HG03432 (cell line): Measurements from ENCODE around the gene DHRS3.
"Not testable (repeated sequence)": the region's sequence is repeated elsewhere in the genome, so short reads cannot be mapped to it uniquely, and the experiment has no call there.

ENCODE experiments used
- ATAC-seq: cut with Tn5 transposase; IDR thresholded peaks from one replicate; pipeline ENCODE4 v1.9.1; 2021; ENCODE audit warnings: mild to moderate bottlenecking, moderate library complexity; ENCODE audit not compliant: unreplicated experiment

Gene DHRS3, protein sequence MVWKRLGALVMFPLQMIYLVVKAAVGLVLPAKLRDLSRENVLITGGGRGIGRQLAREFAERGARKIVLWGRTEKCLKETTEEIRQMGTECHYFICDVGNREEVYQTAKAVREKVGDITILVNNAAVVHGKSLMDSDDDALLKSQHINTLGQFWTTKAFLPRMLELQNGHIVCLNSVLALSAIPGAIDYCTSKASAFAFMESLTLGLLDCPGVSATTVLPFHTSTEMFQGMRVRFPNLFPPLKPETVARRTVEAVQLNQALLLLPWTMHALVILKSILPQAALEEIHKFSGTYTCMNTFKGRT

DNA sequence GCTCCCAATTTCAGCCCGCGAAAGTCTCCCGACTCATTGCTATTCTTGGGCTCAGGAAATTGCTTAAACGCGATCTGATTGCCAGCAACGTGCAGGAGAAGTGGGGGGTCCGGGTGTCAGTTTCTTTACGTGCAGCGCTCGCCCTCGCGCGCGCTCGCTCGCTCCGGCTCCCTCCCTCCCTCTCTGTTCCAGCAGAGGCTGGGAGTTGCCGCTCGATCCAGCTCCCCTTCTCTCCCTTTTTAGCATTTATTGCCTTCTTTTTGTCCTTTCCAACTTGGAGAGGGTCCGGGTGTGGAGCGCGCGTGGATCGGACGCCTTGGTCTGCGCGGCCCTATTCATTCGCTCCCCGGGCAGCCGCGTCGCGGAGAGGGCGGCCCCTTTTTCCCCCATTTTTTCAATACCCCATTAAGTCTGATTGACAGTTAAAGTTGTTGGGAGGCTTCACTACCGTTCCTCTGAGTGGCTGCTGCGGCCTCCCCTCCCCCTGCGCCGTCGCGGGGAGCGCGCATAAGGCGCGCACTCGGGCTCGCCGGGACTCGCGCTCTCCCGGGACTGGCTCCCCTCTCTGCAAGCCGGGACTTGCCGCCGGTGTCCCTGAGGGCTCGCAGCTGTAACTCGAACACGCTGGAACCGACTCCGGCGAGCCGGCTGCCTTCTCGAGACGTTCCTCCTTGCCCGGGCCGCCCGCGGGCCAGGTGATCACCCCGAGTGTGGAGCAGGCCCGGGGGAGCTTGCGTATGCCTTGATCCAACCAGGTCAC, at the start of gene DHRS3:
DHRS3 (minus strand) TSS at position 310 of the 760 bp plus-strand sequence. CDS start 862 bp downstream, outside the sequence.
- peak; percentile 50 for ATAC-seq

DNA sequence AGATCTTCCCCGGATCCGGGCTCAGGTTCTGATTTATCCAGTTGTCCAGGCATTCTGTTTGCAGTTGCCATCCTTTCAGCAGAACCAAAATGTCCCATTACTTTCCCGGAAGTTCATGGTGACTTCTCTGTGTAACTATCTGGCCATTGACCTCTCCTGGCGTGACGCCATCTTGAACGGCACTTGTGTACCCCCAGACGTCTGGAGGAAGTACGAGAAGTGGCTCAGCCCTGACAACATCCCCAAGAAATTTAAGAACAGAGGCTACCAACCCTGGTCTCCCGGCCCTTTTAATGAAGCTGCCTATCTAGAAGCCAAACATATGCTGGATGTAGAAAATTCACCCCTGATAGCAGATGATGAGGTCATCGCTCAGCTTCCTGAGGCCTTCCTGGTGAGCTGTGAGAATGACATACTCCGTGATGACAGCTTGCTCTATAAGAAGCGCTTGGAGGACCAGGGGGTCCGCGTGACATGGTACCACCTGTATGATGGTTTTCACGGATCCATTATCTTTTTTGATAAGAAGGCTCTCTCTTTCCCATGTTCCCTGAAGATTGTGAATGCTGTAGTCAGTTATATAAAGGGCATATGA, 48.2 kb upstream of the DHRS3 start:
- no peak for ATAC-seq

DNA sequence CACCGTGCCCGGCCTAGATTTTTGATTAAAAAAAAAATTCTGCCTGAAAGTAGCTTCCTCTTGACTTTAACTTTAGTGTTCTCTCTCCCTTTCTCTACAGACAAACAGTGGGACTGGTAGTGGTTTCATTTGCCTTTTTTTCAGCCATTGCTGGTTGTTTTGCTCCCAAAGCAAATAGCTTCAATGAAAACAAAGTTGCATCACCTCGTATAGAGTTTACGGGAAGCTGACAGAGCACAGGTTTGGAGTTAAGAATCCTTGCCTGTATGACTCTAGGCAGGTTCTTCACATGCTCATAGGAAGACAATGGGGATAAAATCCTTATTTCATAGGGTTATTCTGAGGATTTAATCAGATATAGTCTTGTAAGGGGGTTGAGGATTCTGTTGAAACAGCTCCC, 47.5 kb upstream of the DHRS3 start:
- ATAC-seq = no peak

DNA sequence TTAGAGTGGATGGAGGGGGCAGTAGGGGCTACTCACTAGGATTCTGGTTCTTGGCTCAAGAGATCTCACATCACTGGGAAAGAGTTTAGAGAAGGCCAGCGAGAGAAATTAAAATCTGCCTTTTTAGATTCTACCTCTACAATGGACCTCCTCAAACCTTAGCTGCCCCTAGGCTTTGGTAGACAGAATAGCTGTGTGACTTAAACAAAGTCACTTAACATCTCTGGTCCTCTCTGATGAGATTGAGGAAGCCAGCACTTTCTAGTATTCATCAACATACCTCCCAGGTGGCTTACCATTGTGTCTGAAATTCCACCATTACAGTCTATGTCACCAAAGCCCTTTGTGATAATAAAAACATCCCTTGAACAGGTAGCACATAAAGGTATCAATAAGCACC, 44.5 kb upstream of the DHRS3 start:
- ATAC-seq = no peak

DNA sequence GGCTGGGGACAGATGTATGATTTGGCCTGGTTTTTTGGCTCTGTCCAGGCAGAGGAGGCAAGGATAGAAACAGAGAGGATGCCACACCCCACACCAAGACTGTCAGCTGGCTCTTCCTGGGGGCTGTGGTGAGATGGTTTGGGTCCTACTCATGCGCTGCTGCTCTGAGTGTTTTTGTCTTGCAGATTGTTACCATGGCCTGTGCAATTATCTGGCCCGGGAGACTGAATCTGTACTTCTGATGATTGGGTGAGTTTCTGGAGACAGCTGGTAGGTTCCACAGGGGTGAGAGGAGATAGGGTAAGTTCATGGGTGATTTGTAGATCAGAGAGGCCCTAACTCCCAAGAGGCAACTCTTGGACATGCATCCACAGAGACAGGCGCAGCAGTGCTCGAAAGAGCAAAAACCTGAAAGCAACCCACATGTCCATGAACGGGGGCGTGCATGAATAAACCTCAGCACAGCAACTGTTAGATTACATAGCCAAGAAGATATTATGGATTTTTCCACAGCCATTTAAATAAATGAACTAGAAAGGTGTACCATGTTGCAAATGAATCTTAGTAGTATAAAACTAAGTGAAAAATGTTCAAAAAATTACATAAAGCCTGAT, 43.7 kb upstream of the DHRS3 start:
- no peak for ATAC-seq

DNA sequence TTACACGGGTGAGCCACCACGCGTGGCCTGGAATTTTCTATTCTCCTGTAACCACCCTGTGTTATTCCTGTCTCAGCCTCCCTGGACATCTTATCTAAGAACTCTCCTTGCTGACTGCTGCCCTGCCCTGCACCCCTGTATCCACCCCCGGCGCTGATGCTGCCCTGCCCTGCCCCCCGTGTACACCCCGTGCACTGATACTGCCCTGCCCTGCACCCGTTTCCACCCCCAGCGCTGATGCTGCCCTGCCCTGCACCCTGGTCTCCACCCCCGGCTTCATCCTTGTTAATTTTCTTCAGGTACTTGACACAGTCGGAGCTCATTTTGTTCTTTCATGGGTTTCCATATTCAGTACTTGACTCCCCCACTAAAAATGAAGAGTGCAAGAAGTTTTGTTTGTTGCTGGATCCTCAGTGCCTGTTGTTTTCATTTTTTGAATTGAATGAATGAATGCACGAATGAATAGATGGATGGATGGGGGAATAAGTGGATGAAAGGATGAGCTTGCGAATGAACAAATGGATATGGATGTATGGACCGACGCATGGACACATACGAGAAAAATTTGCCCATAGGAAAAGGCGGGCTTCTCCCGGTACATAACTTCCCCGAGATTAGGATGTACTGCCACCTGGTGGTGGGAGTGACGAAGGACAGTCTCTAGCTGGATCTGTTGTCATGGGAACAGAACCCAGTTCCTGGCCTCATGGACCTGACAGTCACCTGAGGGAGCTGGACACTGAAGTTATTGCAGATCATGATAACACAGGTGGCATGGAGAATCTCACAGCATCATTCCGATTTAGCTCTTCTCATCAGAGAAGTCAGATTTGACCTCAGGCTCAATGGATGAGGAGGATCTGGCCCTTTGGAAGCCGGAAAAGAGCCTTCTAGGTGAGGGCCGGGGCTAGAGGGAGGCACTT, 40.8 kb upstream of the DHRS3 start:
- no peak for ATAC-seq

DNA sequence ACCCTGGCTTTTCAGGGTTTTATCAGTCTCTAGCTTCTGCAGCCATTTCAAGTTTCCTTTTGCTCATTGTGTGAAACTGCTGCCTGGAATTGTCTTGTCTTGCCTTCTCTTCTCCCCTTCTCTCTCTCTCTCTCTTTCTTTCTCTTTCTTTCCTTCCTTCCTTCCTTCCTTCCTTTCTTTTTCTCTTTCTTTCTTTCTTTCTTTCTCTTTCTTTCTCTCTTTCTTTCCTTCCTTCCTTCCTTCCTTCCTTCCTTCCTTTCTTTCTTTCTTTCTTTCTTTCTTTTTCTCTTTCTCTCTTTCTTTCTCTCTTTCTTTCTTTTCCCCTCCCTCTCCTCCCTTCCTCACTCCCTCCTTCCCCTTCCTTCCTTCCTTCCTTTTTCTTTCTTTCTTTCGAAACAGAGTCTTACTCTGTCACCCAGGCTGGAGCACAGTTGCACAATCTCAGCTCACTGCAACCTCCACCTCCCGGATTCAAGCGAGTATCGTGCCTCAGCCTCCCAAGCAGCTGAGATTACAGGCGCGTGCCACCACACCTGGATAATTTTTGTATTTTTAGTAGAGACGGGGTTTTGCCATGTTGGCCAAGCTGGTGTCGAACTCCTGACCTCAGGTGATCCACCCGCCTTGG, 40.0 kb upstream of the DHRS3 start:
- not testable (repeated sequence) for ATAC-seq

DNA sequence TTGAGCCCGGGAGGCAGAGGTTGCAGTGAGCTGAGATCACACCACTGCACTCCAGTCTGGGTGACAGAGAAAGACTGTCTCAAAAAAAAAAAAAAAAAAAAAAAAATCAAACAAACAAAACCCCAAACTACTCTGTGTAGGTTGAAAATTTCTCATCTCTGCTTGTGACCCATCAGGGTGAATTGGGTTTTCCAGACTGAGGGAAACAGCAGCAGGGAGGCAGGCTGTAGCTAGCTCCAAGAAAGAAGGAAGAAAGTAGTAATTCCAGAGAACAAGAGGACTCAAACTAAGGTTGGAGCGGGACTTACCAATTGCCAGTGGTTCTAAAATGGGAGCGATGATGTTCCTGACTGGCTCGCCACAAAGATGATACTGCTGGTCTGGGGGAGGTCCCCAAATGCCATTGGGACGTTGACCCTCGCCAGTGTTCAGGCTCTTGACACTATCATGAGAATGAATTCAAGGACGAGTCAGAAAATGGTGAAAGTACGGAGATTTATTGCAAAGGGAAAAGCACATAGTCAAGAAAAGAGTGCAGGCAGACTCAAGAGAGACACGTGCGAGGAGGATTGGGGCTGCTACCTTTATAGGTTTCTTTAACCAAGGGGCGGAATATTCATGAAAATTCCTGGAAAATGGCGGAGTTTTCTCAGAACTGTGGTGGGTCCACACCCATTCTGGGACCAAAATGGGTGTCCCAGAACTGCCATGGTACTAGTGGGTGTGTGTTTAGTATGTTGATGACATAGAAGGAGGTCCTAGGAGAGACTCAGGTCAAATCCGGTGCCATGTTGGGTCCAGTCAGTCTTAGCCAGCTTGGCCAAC, 39.3 kb upstream of the DHRS3 start:
- ATAC-seq = no peak

DNA sequence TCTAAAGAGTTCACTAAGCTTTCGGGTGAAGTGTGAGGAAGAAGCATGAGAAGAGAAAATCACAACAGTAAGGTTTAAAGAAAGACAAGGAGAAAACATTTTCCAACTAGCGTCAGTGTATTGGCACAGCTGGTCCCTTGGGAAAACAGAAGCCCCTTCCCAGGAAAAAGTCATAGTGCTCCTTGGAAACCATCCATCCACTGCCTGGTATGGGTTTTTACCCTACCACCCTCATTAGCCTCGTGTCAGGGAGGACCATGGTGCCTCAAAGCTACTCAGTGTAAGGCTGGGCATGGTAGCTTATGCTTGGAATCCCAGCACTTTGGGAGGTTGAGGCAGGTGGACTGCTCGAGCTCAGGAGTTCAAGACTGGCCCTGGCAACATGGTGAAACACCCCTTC, 38.6 kb upstream of the DHRS3 start:
- ATAC-seq = no peak

DNA sequence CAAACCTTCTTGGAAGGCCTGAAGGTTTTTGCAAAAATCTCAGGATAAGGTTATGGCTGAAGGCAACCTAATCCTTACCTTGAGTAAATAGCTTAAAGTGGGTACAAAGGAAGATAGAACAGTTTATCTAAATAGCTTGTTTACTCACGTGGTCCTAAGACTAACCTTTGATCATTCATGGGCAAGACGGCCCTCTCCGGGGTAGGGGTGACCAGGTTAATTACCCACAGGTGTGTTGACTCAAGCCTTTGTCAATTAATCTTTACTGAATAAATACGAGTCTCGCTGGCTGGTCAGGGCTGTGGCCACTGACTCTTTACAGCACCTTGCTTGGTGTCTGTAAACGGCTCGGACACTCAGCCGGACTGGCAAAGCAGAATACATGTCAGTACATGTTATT, 36.6 kb upstream of the DHRS3 start:
- no peak for ATAC-seq

DNA sequence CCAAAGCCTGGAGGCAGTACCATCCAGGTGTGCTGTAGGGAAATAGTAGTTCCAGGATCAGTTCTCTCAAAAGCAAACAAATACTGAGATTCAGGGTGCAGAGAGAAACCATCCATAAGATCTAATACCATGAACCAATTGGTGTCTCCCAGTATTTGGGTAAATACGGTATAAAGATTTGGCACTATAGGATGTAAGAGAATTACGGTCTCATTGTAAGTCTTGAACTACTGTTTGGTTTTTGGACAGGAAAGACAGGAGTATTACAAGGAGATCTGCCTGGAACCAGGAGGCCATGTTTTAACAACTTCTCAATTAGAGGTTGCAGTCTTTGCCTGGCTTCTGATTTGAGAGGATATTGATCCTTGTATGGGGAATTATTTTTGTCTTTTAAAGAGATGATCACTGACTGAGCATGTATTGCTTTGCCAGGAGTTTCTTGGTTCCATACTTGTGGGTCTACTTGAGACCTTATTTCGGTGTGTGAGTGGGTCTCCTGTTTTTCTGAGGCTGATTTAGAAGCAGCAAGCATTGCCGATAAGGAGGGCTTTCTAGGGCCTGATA, 36.1 kb upstream of the DHRS3 start:
- ATAC-seq = no peak

DNA sequence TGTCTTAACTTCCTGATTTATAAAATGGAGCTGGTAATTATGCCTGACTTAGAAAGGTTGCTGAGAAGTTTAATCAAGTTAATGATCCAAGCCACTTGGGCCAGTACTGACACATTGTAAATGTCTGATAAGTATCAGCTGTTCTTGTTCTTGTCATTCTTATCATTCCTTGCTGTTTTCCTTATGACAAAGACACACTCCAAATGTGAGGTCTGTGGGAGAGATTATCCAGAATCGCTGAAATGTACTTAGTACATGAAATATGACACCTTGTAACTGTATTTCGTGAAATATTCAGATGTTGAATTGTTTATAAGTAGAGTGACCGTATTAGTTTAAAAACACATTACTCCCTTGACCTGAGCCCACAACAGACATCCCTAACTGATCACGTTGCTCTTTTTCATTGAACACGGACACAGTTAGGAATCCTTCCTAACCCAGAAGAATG, 32.0 kb upstream of the DHRS3 start:
- ATAC-seq = no peak

DNA sequence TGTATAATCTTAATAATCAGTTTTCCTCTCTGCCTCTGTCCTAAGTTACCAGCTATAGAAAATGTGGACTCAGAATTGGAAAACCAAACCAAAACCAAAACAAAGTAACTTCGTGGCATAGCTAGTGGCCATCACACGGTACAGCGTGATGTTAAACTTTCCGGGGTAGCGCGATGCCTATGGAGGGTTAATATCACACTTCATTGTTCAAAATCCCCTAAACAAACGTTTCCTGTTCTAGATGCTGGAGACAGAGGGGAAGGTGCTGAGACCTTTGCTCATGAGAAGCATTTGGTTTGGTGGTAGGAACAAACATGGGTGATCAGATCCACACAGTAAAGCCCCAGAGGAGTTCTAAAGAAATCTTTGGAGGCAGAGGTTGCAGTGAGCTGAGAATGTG, 30.7 kb upstream of the DHRS3 start:
- ATAC-seq = no peak

DNA sequence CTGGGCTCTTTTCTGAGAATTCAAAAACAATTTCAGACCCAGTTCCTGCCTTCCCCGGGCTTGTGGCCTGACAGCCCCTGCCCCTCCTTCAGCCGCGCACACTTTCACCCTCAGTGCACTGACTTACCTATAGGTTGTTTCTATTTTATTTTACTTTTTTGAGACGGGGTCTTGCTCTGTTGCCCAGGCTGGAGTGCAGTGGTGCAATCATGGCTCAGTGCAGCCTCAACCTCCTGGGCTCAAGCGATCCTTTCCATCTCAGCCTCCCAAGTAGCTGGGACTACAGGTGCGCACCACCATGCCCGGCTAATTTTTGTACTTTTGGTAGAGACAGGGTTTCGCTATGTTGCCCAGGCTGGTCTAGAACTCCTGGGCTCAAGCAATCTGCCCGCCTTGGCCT, 27.4 kb upstream of the DHRS3 start:
- not testable (repeated sequence) for ATAC-seq

DNA sequence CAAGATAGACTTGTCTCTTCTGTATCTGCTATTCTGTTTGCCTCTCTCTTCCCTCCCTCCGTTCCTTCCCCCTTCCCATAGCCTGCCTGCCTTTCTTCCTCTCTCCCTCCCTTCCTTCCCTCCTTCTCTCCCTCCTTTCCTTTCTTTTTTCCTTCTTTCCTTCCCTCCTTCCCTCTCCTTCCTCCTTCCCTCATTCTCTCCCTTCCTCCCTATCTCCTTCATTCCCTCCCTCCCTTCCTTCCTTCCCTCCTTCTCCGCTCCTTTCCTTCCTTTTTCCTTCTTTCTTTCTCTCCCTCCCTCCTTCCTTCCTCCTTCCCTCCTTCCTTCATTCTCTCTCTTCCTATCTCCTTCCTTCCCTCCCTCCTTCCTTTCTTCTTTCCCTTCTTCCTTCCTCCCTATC, 26.8 kb upstream of the DHRS3 start:
- ATAC-seq = no peak

DNA sequence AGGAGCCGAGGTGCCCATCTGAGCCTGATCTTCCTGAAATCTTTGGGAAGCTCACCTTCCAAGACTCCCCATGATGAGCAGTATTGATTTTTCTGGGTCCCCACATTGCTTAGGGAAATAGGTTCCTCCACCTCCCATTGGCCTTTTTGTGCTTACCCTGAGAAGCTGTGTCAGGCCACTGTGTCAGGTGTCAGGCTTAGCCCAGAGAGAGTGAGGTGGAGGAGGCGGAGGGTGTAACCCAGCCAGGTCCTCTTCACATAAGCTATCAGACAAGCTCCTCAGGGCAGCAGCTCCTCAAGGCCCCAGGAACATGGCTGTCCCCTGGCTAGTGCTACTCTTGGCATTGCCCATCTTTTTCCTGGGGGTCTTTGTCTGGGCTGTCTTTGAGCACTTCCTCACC, 26.2 kb upstream of the DHRS3 start:
- ATAC-seq = no peak

DNA sequence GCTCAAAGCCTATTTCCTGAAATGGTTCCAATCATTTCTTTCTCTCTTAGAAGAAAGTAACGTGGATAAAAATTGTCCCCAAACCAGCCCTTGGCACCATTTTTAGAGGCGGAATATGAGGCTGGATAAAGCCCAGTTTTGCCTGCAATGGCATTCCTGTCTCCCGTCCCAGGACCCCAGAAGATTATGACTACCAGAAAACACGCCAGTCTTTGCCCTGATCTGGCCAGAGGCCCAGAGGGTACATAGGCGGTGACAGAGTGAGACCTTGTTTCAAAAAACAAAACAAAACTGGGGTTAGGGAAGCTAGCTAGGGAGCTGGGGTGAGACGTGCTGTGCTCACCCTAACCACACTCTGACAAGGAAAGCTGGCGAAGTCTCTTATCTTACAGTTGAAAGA, 25.8 kb upstream of the DHRS3 start, which contains the start of gene AADACL4:
AADACL4 (plus strand) TSS at position 301 of the 400 bp plus-strand sequence. CDS start 462 bp downstream, outside the sequence.
- ATAC-seq = no peak

DNA sequence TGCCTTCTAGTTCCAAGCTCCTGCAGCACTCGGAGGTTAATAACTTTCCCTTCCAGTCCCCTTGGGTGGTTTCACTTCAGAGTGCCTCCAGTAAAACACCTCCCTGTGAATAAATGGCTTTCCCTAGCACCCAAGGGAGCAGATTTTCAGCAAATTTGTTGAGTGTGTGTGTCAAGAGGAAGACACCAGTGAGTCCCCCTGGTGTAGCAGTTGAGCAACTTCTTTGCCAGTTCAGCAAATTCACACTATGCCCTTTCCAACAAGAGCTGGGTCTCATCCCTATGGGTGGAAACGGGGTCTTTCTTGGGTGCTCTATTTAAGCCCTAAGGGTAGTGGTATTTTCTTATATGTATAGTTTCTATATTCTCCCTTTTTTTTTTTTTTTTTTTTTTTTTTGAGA, 25.1 kb upstream of the DHRS3 start:
- ATAC-seq = no peak

DNA sequence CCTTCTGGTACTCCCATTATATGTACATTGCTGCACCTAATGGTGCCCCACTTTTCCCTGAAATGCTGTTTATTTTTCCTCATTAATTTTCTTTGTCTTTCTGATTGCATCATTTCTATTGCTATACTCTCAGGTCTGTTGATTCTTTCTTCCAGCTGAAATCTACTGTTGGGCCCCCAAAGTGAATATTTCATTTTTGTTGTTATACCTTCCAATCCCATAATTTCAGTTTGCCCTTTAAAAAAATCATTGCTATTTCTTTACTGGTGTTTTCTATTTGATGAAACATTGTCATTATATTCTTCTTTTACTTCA, 22.9 kb upstream of the DHRS3 start:
- ATAC-seq = no peak
